Liver (tissue), 3 donors: ENCODE data around the gene DOCK1.

Experiments
- EGR1 ChIP-seq, 2 donors: IDR thresholded peaks; 2 replicates each; pipeline ENCODE4 v1.6.1; 2016 to 2018; ENCODE audit warnings: antibody characterized with exemption in 2 of 2, low read depth in 2 of 2
- GABPA ChIP-seq, 2 donors: IDR thresholded peaks in 1 of 2; conservative IDR thresholded peaks in 1 of 2; 2 replicates each; pipeline ENCODE4 v1.6.1; 2016; ENCODE audit warnings: antibody characterized with exemption in 2 of 2, mild to moderate bottlenecking in 1 of 2, moderate library complexity in 1 of 2
- RXRA ChIP-seq, 2 donors: IDR thresholded peaks; 2 replicates each; pipeline ENCODE4 v1.6.1; 2017 to 2018; ENCODE audit warnings: antibody characterized with exemption in 2 of 2, mild to moderate bottlenecking in 1 of 2
- TAF1 ChIP-seq: conservative IDR thresholded peaks from 2 replicates; pipeline ENCODE4 v1.6.1; 2016; ENCODE audit warnings: antibody characterized with exemption, mild to moderate bottlenecking
- YY1 ChIP-seq: IDR thresholded peaks from 2 replicates; pipeline ENCODE4 v1.6.1; 2016; ENCODE audit warnings: antibody characterized with exemption, mild to moderate bottlenecking
- TF ChIP-seq, protein P1 (sequence below): fragments of 150-350 bp; IDR thresholded peaks from 2 replicates; pipeline ENCODE4 v1.5.1; 2017; ENCODE audit warnings: improper control_type of control experiment, low read depth, low read length; ENCODE audit not compliant: missing input control
- TF ChIP-seq, protein P2 (sequence below): IDR thresholded peaks from 2 replicates; pipeline ENCODE4 v1.6.1; 2016; ENCODE audit warnings: antibody characterized with exemption, mild to moderate bottlenecking
- donor health status: healthy.
- donor health status: healthy.

DNA sequence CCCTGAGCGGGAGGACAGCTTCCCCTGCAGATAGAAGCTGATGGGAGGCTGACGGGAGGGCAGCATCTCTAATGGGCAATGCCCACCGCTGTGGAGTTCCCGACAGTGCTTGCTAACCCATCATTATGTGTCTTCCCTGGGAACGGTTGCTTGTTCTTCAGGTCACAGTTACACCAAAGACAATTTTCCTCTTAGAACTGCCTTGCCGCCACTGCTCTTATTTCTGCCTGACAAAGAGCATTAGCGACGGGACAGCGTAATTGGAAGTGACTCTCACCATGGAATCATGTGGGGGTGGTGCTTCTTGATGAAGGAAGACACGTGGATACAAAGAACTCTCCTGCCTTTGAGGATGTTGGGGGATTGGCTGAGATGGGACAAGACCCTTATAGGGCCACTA, 562.6 kb downstream of the DOCK1 start:
- TF ChIP-seq, protein P1, sequence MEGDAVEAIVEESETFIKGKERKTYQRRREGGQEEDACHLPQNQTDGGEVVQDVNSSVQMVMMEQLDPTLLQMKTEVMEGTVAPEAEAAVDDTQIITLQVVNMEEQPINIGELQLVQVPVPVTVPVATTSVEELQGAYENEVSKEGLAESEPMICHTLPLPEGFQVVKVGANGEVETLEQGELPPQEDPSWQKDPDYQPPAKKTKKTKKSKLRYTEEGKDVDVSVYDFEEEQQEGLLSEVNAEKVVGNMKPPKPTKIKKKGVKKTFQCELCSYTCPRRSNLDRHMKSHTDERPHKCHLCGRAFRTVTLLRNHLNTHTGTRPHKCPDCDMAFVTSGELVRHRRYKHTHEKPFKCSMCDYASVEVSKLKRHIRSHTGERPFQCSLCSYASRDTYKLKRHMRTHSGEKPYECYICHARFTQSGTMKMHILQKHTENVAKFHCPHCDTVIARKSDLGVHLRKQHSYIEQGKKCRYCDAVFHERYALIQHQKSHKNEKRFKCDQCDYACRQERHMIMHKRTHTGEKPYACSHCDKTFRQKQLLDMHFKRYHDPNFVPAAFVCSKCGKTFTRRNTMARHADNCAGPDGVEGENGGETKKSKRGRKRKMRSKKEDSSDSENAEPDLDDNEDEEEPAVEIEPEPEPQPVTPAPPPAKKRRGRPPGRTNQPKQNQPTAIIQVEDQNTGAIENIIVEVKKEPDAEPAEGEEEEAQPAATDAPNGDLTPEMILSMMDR: no peak
- no peak for TF ChIP-seq EGR1 (IDR thresholded peaks at IDR 0.05; ENCODE audit: low read depth in 2 of 2)
- TF ChIP-seq GABPA (IDR thresholded peaks at IDR 0.05 in 1 of 2, conservative IDR thresholded peaks at IDR 0.05 in 1 of 2): no peak
- TF ChIP-seq RXRA (IDR thresholded peaks at IDR 0.05): no peak
- TF ChIP-seq TAF1: no peak
- no peak for TF ChIP-seq YY1
- TF ChIP-seq, protein P2, sequence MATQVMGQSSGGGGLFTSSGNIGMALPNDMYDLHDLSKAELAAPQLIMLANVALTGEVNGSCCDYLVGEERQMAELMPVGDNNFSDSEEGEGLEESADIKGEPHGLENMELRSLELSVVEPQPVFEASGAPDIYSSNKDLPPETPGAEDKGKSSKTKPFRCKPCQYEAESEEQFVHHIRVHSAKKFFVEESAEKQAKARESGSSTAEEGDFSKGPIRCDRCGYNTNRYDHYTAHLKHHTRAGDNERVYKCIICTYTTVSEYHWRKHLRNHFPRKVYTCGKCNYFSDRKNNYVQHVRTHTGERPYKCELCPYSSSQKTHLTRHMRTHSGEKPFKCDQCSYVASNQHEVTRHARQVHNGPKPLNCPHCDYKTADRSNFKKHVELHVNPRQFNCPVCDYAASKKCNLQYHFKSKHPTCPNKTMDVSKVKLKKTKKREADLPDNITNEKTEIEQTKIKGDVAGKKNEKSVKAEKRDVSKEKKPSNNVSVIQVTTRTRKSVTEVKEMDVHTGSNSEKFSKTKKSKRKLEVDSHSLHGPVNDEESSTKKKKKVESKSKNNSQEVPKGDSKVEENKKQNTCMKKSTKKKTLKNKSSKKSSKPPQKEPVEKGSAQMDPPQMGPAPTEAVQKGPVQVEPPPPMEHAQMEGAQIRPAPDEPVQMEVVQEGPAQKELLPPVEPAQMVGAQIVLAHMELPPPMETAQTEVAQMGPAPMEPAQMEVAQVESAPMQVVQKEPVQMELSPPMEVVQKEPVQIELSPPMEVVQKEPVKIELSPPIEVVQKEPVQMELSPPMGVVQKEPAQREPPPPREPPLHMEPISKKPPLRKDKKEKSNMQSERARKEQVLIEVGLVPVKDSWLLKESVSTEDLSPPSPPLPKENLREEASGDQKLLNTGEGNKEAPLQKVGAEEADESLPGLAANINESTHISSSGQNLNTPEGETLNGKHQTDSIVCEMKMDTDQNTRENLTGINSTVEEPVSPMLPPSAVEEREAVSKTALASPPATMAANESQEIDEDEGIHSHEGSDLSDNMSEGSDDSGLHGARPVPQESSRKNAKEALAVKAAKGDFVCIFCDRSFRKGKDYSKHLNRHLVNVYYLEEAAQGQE: no peak
